ENCODE data around the gene CYP39A1.
"Not testable (repeated sequence)": the region's sequence is repeated elsewhere in the genome, so short reads cannot be mapped to it uniquely, and the experiment has no call there.

CYP39A1 gene

GRCh38 chr6:46648108-46648507 lies 4.5 kb downstream of the CYP39A1 start:
- DNase-seq: not testable (repeated sequence)

GRCh38 chr6:46645265-46645664 lies 7.4 kb downstream of the CYP39A1 start:
- no peak for DNase-seq

- no peak for DNase-seq
Observed at GRCh38 chr6:46642928-46643751, 9.5 kb downstream of the CYP39A1 start.

GRCh38 chr6:46638650-46639049 lies 14.0 kb downstream of the CYP39A1 start:
- DNase-seq: no peak

- no peak for DNase-seq
Observed at GRCh38 chr6:46637933-46638332, 14.7 kb downstream of the CYP39A1 start.

GRCh38 chr6:46637145-46637544 lies 15.5 kb downstream of the CYP39A1 start:
- DNase-seq: no peak

- DNase-seq: no peak
Observed at GRCh38 chr6:46635462-46635861, 17.2 kb downstream of the CYP39A1 start.

- no peak for DNase-seq
Observed at GRCh38 chr6:46632053-46632452, 20.6 kb downstream of the CYP39A1 start.

GRCh38 chr6:46629691-46630090 lies 22.9 kb downstream of the CYP39A1 start:
- no peak for DNase-seq

- DNase-seq: no peak
Observed at GRCh38 chr6:46628976-46629375, 23.6 kb downstream of the CYP39A1 start.

- no peak for DNase-seq
Observed at GRCh38 chr6:46628498-46628897, 24.1 kb downstream of the CYP39A1 start.

- DNase-seq: no peak
Observed at GRCh38 chr6:46626976-46627375, 25.6 kb downstream of the CYP39A1 start.

- DNase-seq: no peak
Observed at GRCh38 chr6:46626228-46626909, 26.2 kb downstream of the CYP39A1 start.

GRCh38 chr6:46618726-46619125 lies 33.9 kb downstream of the CYP39A1 start:
- DNase-seq: no peak

GRCh38 chr6:46612645-46613044 lies 40.0 kb downstream of the CYP39A1 start:
- no peak for DNase-seq

GRCh38 chr6:46610862-46611553 lies 41.6 kb downstream of the CYP39A1 start:
- no peak for DNase-seq

GRCh38 chr6:46606338-46606737 lies 46.3 kb downstream of the CYP39A1 start:
- DNase-seq: no peak

GRCh38 chr6:46605091-46605797 lies 47.4 kb downstream of the CYP39A1 start:
- no peak for DNase-seq

- DNase-seq: no peak
Observed at GRCh38 chr6:46598215-46598614, 54.4 kb downstream of the CYP39A1 start.

- DNase-seq: no peak
Observed at GRCh38 chr6:46592740-46593139, 59.9 kb downstream of the CYP39A1 start.

- DNase-seq: no peak
Observed at GRCh38 chr6:46592046-46592445, 60.6 kb downstream of the CYP39A1 start.

- DNase-seq: no peak
Observed at GRCh38 chr6:46590765-46591164, 61.9 kb downstream of the CYP39A1 start.

GRCh38 chr6:46586906-46587305 lies 65.7 kb downstream of the CYP39A1 start:
- no peak for DNase-seq
